ENCODE measurements around the gene RXRA.

GRCh38 chr9:134390537-134390936 lies 64.3 kb downstream of the RXRA start:
- TF ChIP-seq CTCF (IDR thresholded peaks at IDR 0.05; ENCODE audit: low read length), result no peak
- TF ChIP-seq EZH2 (IDR thresholded peaks at IDR 0.05; ENCODE audit: borderline replicate concordance, low read length), result no peak
